ENCODE measurements around the gene RBL2. TPM values are rescaled to one million over a fixed set of nuclear protein-coding genes. Genes with fewer than 3 reads are reported as not detected.

The RBL2 gene, protein sequence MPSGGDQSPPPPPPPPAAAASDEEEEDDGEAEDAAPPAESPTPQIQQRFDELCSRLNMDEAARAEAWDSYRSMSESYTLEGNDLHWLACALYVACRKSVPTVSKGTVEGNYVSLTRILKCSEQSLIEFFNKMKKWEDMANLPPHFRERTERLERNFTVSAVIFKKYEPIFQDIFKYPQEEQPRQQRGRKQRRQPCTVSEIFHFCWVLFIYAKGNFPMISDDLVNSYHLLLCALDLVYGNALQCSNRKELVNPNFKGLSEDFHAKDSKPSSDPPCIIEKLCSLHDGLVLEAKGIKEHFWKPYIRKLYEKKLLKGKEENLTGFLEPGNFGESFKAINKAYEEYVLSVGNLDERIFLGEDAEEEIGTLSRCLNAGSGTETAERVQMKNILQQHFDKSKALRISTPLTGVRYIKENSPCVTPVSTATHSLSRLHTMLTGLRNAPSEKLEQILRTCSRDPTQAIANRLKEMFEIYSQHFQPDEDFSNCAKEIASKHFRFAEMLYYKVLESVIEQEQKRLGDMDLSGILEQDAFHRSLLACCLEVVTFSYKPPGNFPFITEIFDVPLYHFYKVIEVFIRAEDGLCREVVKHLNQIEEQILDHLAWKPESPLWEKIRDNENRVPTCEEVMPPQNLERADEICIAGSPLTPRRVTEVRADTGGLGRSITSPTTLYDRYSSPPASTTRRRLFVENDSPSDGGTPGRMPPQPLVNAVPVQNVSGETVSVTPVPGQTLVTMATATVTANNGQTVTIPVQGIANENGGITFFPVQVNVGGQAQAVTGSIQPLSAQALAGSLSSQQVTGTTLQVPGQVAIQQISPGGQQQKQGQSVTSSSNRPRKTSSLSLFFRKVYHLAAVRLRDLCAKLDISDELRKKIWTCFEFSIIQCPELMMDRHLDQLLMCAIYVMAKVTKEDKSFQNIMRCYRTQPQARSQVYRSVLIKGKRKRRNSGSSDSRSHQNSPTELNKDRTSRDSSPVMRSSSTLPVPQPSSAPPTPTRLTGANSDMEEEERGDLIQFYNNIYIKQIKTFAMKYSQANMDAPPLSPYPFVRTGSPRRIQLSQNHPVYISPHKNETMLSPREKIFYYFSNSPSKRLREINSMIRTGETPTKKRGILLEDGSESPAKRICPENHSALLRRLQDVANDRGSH
- total RNA-seq (2021; fragmentation: NEBNext Ultra II Directional; extraction: Animal tissue kit (Norgen Biotek cat#: 25700)) (22.1 and 23.9 TPM in 2 replicates), polyA plus RNA-seq (2011; rRNA removed) (10.9 and 13.9 TPM in 2 replicates), polyA minus RNA-seq (2011; rRNA and poly(A)+ RNA removed) (23.4 and 25.7 TPM in 2 replicates)
- 21.1 TPM for polyA plus RNA-seq (2011; cell fraction: cytosol; rRNA removed)
- 47.0 TPM for polyA plus RNA-seq (2011; cell fraction: nucleus; rRNA removed)
- polyA plus RNA-seq (2012, experiment 1 of 2) = 11.1 to 21.1 TPM (median 14.1 TPM) in 4 replicates
- 0.81 TPM for polyA plus RNA-seq (2012, experiment 2 of 2)
- 14.9 TPM for polyA plus RNA-seq (2013, experiment 1 of 2)
- 13.5 TPM for polyA plus RNA-seq (2013, experiment 2 of 2)
- 15.2 TPM for polyA minus RNA-seq (2011; cell fraction: cytosol; rRNA and poly(A)+ RNA removed)
- polyA minus RNA-seq (2011; cell fraction: nucleus; rRNA and poly(A)+ RNA removed) = 39.4 TPM
- long read RNA-seq, experiment 1, full-length matches to known transcripts = 1 of 6 reads
- long read RNA-seq, experiment 1, partial matches to known transcripts = 2 of 6 reads
- long read RNA-seq, experiment 1, other reads (novel, unspliced or antisense) = 3 of 6 reads
- long read RNA-seq, experiment 2, partial matches to known transcripts = 1 of 1 reads
- long read RNA-seq, experiment 2, other reads (novel, unspliced or antisense) = 0 of 1 reads

DNA sequence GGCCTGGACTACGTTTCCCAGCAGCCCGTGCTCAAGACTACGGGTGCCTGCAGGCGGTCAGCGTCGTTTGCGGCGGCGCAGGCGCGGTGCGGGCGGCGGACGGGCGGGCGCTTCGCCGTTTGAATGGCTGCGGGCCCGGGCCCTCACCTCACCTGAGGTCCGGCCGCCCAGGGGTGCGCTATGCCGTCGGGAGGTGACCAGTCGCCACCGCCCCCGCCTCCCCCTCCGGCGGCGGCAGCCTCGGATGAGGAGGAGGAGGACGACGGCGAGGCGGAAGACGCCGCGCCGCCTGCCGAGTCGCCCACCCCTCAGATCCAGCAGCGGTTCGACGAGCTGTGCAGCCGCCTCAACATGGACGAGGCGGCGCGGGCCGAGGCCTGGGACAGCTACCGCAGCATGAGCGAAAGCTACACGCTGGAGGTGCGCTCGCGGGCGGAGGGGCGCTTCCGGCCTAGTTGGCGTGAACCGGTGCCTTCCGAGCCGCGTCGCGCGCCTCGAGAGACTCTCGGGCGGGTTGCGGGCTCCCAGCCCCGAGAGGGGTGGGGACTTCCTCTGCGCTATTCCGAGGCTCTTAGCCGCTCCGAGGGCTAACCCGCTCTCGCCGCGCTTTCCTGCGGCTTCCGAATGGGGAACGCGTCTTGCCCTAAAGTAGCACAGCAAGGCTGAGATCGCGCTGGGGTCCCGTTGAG is at the start of gene RBL2:
TSS of gene RBL2 (plus strand) at position 95 of the 689 bp plus-strand sequence. CDS start at position 181, 86 bp downstream.
- H3K27me3 ChIP-seq (replicated peaks in 1 of 4; ENCODE audit: control insufficient read depth in 3 of 4, extremely low read depth in 1 of 4, insufficient read depth in 3 of 4, low read length in 3 of 4) = no peaks in the 10 kb centered on the region
- ChIA-PET POLR2A (ENCODE audit: partially characterized antibody) (interaction anchor here (1.5 kb wide), 1 partner anchor 69 kb away, joined by 4 read pairs; the partner anchor contains the start of gene AKTIP), CTCF (ENCODE audit: partially characterized antibody) (no interaction called here)
- no peak within 1 kb of the TSS for H4K91ac ChIP-seq (replicated peaks; ENCODE audit: insufficient read length, low read length)
- no peak within 1 kb of the TSS for H2AK5ac ChIP-seq (ENCODE audit: low read depth, low read length)
- peak within 1 kb of the TSS; percentile 79 to 92 for H3K4me2 ChIP-seq (ENCODE audit: insufficient read depth in 1 of 2, low read depth in 2 of 2, low read length in 2 of 2)
- H3K18ac ChIP-seq (ENCODE audit: extremely low read depth, low read length) = peak within 1 kb of the TSS; percentile 81
- peak within 1 kb of the TSS; percentile 82 for H2BK5ac ChIP-seq (ENCODE audit: low read depth, low read length)
- H3K56ac ChIP-seq (replicated peaks; ENCODE audit: insufficient read length, low read depth, low read length) = peak within 1 kb of the TSS; percentile 64
- H2AFZ ChIP-seq (ENCODE audit: low read length) = peak within 1 kb of the TSS; percentile 83
- H3K79me2 ChIP-seq (ENCODE audit: control insufficient read depth in 1 of 2, insufficient read depth in 2 of 2, low read length in 2 of 2) = peaks cover 7 to 40% of the 10 kb centered on the region in 2 experiments
- H2BK15ac ChIP-seq (ENCODE audit: low read length) = peak within 1 kb of the TSS; percentile 88; the same call in 1 of the 2 replicates
- H3K23ac ChIP-seq (ENCODE audit: insufficient read length) = no peak within 1 kb of the TSS
- peaks cover 8% of the 10 kb centered on the region for H3K23me2 ChIP-seq (ENCODE audit: low read depth, low read length)
- peak within 1 kb of the TSS; percentile 44 for H2BK12ac ChIP-seq (ENCODE audit: low read depth, low read length)
- no peak for FAIRE-seq
- H3K27ac ChIP-seq (ENCODE audit: low read depth, low read length) = peak within 1 kb of the TSS; percentile 58
- peaks cover 0 to 10% of the 10 kb centered on the region in 2 experiments for H4K20me1 ChIP-seq (replicated peaks in 1 of 2; ENCODE audit: control insufficient read depth in 1 of 2, insufficient read depth in 2 of 2, low read length in 2 of 2)
- peaks cover 0 to 3% (median 0%) of the 10 kb centered on the region in 4 experiments; a peak in 1 of 8 replicates for H3K36me3 ChIP-seq (ENCODE audit: control insufficient read depth in 2 of 4, insufficient read depth in 4 of 4, low read length in 3 of 4)
- H3K4me1 ChIP-seq (replicated peaks in 1 of 4; ENCODE audit: control insufficient read depth in 3 of 4, insufficient read depth in 4 of 4, low read length in 3 of 4) = peaks cover 0 to 4% (median 3%) of the 10 kb centered on the region in 4 experiments; a peak in 5 of 7 replicates
- H4K8ac ChIP-seq (ENCODE audit: extremely low read depth, insufficient read depth, low read length) = peak within 1 kb of the TSS; percentile 96
- peak in 1 of 2 experiments; percentile 89 for DNase-seq (ENCODE audit: low read depth in 1 of 2, low spot score in 2 of 2)
- H3K9ac ChIP-seq (replicated peaks in 1 of 4; ENCODE audit: extremely low read depth in 1 of 4, low read depth in 3 of 4, low read length in 3 of 4) = peak within 1 kb of the TSS; percentile 65 to 86 (median 80)
- no peaks in the 10 kb centered on the region for H3K9me3 ChIP-seq (ENCODE audit: insufficient read depth in 2 of 2, low read depth in 1 of 2, low read length in 1 of 2)
- peak within 1 kb of the TSS; percentile 84 for H2BK120ac ChIP-seq (replicated peaks; ENCODE audit: low read depth, low read length)
- H3K4me3 ChIP-seq (ENCODE audit: extremely low read depth in 1 of 4, insufficient read depth in 2 of 4, low read depth in 3 of 4, low read length in 4 of 4) = peak within 1 kb of the TSS; percentile 88 to 96 (median 94)
- no peak within 1 kb of the TSS for H3K14ac ChIP-seq (ENCODE audit: insufficient read length)
- peaks cover 2% of the 10 kb centered on the region for H3K79me1 ChIP-seq (ENCODE audit: low read depth, low read length)
- H3K4ac ChIP-seq (replicated peaks; ENCODE audit: insufficient read length, low read depth, low read length) = peak within 1 kb of the TSS; percentile 54
- H2BK20ac ChIP-seq (ENCODE audit: low read length) = peak within 1 kb of the TSS; percentile 91; the same call in 1 of the 2 replicates
- 1% methylated on average over 75 of the region's 89 CpGs; no CpG with 5 or more reads in 1 of the 2 experiments for WGBS, 2 experiments (ENCODE audit: extremely low coverage in 1 of 2, insufficient coverage in 1 of 2, insufficient read length in 1 of 2, insufficient replicate concordance in 2 of 2, low coverage in 1 of 2, low lambda C conversion rate in 2 of 2, missing lambda C conversion rate in 1 of 2)
- H4K5ac ChIP-seq (ENCODE audit: insufficient read length, low read depth, low read length) = peak within 1 kb of the TSS; percentile 74
- TF ChIP-seq SAP30 (IDR thresholded peaks at IDR 0.05; ENCODE audit: insufficient read depth, insufficient replicate concordance, low read length) (no peak), SIX5 (IDR thresholded peaks at IDR 0.05; ENCODE audit: low read depth, low read length) (peak; percentile 87), CREB1 (IDR thresholded peaks at IDR 0.05) (peak; percentile 77), KDM4A (IDR thresholded peaks at IDR 0.05; ENCODE audit: low read depth, low read length, severe bottlenecking) (peak; percentile 94)
